RWPE2 (cell line): Measurements from ENCODE around the gene SYNGR1.
"Not testable (repeated sequence)": the region's sequence is repeated elsewhere in the genome, so short reads cannot be mapped to it uniquely, and the experiment has no call there.

ENCODE experiments used
- ATAC-seq: fragments of 200-7000 bp; cut with Tn5 transposase; 3 replicates; pipeline ENCODE4 v1.9.1; 2021; ENCODE audit warnings: low read depth
- DNase-seq: peaks from one replicate; pipeline ENCODE4 v3.0.0-alpha.2; 2020; ENCODE audit warnings: low spot score
- H3K27ac ChIP-seq: fragments of 450-650 bp; 2 replicates; pipeline ENCODE4 v1.5.1; 2017; ENCODE audit warnings: mild to moderate bottlenecking; ENCODE audit not compliant: poor library complexity, severe bottlenecking
- H3K27me3 ChIP-seq: fragments of 250-450 bp; sonication (Bioruptor Pico); 2 replicates; pipeline ENCODE4 v1.5.1; 2021; ENCODE audit warnings: mild to moderate bottlenecking, moderate library complexity; ENCODE audit not compliant: insufficient read depth, poor library complexity, severe bottlenecking
- H3K36me3 ChIP-seq: fragments of 250-450 bp; sonication (Bioruptor Pico); 2 replicates; pipeline ENCODE4 v1.5.1; 2020; ENCODE audit warnings: low read depth, mild to moderate bottlenecking, moderate library complexity
- H3K4me1 ChIP-seq: fragments of 250-450 bp; sonication (Bioruptor Pico); 2 replicates; pipeline ENCODE4 v1.5.1; 2021; ENCODE audit warnings: mild to moderate bottlenecking, moderate library complexity; ENCODE audit not compliant: insufficient read depth, poor library complexity, severe bottlenecking
- H3K4me3 ChIP-seq: fragments of 250-450 bp; sonication (Bioruptor Pico); 2 replicates; pipeline ENCODE4 v1.5.1; 2021; ENCODE audit warnings: mild to moderate bottlenecking, moderate library complexity; ENCODE audit not compliant: severe bottlenecking
- H3K9me3 ChIP-seq: fragments of 250-450 bp; sonication (Bioruptor Pico); 2 replicates; pipeline ENCODE4 v1.5.1; 2021; ENCODE audit warnings: mild to moderate bottlenecking, moderate library complexity; ENCODE audit not compliant: severe bottlenecking
- CTCF ChIP-seq: fragments of 450-650 bp; IDR thresholded peaks from one replicate; pipeline ENCODE4 v1.5.1; 2017; ENCODE audit warnings: mild to moderate bottlenecking, moderate library complexity; ENCODE audit not compliant: poor library complexity, severe bottlenecking

The SYNGR1 gene

DNA sequence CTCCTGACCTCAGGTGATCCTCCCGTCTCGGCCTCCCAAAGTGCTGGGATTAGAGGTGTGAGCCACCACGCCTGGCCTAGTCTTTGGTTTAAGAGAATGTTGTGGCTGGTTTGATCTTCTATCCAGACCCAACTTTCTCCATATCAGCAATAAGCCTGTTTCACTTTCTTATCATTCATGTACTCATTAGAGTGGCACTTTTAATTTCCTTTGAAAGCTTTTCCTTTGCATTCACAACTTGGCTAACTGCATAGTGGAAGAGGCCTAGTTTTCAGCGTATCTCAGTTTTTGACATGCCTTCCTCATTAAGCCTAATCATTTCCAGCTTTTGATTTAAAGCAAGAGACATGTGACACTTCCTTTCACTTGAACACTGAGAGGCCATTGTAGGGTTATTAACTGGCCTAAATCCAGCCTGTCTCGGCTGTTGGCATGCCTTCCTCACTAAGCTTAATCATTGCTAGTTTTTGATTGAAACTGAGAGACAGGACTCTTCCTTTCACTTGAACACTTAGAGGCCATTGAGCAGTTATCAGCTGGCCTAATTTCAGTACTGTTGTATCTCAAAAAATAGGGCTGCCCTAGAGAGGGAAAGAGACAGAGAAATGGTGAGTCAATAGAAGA lies 17.2 kb upstream of the SYNGR1 start:
- DNase-seq (no peak), ATAC-seq (no peak)
- H3K27me3 ChIP-seq, result no peaks in the 10 kb centered on the region
- H3K36me3 ChIP-seq, result no peaks in the 10 kb centered on the region
- no peak overlapping the region for H3K27ac ChIP-seq
- H3K4me3 ChIP-seq, result no peak overlapping the region
- H3K4me1 ChIP-seq, result no peaks in the 10 kb centered on the region
- H3K9me3 ChIP-seq, result no peaks in the 10 kb centered on the region
- no peak for TF ChIP-seq CTCF

GRCh38 chr22:39336411-39336810 lies 13.4 kb upstream of the SYNGR1 start:
- Histone ChIP-seq H3K36me3 (no peaks in the 10 kb centered on the region), H3K27me3 (no peaks in the 10 kb centered on the region), H3K9me3 (no peaks in the 10 kb centered on the region), H3K4me1 (no peaks in the 10 kb centered on the region), H3K27ac (no peak overlapping the region), H3K4me3 (no peak overlapping the region)
- TF ChIP-seq CTCF, result no peak
- no peak for ATAC-seq
- no peak for DNase-seq

DNA sequence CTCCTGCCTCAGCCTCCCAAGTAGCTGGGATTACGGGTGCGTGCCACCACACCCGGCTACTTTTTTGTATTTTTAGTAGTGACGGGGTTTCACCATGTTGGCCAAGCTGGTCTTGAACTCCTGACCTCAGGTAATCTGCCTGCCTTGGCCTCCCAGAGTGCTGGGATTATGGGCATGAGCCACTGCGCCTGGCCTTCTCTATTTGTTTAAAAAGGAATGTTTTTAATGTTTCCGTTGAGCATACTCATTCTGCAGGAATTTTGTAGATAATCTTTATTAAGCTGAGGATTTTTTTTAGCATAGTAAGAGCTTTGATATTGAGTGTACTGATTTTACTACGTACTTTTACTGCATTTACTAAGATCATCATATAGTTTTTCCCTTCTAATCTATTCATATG lies 10.0 kb upstream of the SYNGR1 start:
- H3K27me3 ChIP-seq, H3K9me3 ChIP-seq, H3K27ac ChIP-seq, H3K4me3 ChIP-seq, H3K36me3 ChIP-seq, ATAC-seq, H3K4me1 ChIP-seq, DNase-seq: not testable (repeated sequence)

DNA sequence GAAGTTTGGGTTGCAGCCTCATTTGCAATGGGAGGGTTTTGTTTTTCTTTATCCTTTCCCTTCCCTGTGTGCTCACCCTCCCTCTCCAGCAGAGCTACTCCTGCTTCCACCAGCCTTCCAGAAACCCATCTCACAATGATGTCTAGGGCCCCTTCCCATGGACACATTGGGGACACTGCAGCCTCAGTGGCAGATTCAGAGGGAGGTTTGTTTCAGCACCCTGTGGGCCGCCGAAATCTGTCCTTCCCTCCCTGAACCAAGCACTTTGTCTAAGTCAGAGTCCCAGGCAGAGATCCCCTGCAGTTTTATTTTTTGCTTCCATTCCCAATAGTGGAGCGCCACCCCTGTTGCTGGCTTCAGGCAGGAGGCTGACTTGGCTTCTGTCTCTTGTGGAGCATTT lies 8.6 kb upstream of the SYNGR1 start:
- Histone ChIP-seq H3K27ac (no peak overlapping the region), H3K4me3 (no peak overlapping the region), H3K4me1 (no peaks in the 10 kb centered on the region), H3K9me3 (no peaks in the 10 kb centered on the region), H3K36me3 (no peaks in the 10 kb centered on the region), H3K27me3 (no peaks in the 10 kb centered on the region)
- TF ChIP-seq CTCF, result no peak
- DNase-seq (no peak), ATAC-seq (no peak)

DNA sequence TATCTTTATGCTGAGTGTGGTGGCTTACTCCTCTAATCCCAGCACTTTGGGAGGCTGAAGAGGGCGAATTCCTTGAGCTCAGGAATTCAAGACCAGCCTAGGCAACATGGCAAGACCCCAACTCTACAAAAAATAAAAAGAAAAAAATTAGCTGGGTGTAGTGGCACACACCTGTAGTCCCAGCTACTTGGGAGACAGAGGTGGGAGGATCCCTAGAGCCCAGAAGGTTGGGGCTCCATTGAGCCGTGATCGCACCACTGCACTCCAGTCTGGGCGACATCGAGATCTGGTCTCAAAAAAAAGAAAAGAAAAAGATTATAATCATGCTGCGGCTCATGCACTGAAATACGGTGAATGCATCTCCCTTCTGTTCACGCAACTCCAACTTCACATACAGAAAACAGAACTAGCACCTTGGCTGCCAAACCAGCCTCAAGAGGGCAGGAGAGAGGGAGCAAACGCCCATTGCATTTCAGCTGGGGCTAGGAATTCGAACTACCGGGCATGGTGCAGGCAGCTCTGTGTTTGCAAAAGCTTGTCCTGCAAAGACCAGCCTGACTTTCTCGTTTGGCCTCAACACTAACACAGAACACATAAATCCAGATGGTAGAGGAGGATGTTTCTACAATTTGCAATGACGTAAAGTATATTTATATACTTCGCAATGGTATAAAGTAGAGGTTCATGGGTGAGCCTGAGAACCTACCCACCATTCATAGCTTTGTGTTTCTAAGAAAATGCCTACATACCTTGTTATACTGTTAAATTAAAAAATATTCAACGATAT lies 6.3 kb upstream of the SYNGR1 start:
- Histone ChIP-seq H3K27ac (no peak overlapping the region), H3K4me3 (no peak overlapping the region), H3K36me3 (no peaks in the 10 kb centered on the region), H3K4me1 (no peaks in the 10 kb centered on the region), H3K27me3 (no peaks in the 10 kb centered on the region), H3K9me3 (no peaks in the 10 kb centered on the region)
- peak; percentile 63 for TF ChIP-seq CTCF
- DNase-seq (no peak), ATAC-seq (peak; percentile 63; the same call in 2 of the 3 replicates)
